ENCODE data around the gene PRCD. TPM values are rescaled to one million over a fixed set of nuclear protein-coding genes. Genes with fewer than 3 reads are reported as not detected.

Gene PRCD
- total and polyA plus RNA-seq, 2 donors from 2014 or later, result 2.2 TPM; not detected in 1

DNA sequence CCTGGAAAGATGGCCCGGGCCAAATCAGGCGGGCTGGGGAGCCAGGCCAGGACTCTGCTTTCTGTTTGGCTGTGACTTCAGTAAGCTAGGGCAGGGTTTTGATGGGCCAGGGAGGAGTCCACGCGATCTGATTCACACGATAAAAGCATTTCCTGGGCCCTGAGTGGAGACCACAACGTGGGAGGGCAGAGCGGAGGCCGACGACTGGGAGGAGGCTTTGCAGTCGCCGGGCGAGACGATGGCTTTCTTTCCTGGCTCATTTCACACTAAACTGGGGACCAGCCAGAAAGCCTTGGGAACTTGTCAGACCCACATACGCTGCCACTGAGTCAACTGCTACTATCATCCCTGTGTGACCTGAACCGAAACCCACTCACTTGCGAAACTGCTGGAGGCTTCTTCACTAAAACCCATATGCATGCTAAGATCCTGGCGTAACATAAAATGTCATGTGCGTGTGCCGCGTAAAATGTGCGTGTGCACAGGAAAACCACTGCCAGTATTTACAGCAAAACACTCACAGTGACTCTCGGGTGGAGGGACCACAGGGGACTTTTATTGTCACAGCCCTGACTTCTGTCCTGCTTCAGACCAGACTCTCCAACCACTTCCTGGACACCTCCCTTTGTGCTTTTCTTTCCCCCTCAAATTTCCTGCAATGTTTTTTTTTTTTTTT lies 24.4 kb upstream of the PRCD start:
- intact Hi-C loops (cut with DNase I), result no loop called here
- H3K4me3 ChIP-seq (ENCODE audit: low read length in 3 of 3), result no peak overlapping the region
- FAIRE-seq, result no peak

DNA sequence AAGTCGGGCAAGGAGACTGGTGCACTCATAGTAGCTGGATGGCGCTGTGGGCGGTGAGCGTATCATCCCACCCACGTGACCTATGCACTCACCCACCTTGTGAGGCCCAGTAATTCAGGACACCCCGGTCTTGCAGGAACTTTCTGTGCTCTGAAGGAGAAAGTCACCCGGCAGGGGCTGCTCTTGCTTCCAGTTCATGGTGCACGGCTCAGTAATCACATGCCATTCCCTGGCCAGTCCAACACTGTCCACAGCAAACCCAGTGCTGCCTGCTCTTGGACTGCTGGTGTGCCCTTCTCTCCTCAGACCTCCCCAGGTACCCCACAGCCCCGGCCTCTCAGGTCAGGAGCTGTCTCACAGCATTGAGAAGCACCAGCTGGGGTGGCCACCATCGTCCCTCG lies 22.2 kb upstream of the PRCD start:
- H3K4me3 ChIP-seq (ENCODE audit: low read length in 3 of 3), result no peak overlapping the region
- intact Hi-C loops (cut with DNase I), result no loop called here

More for the DNA sequence above, 24.4 kb upstream of the PRCD start:
- peaks cover 0 to 4% (median 2%) of the 10 kb centered on the region in 3 donors for H3K4me1 ChIP-seq (ENCODE audit: control insufficient read depth in 2 of 3, insufficient read depth in 2 of 3, low read depth in 1 of 3, low read length in 3 of 3)
- H3K9ac ChIP-seq (ENCODE audit: low read length in 3 of 3), result no peak overlapping the region
- no peaks in the 10 kb centered on the region for H3K9me3 ChIP-seq (ENCODE audit: control insufficient read depth in 2 of 3, insufficient read depth in 1 of 3, low read length in 3 of 3)
- H3K36me3 ChIP-seq (ENCODE audit: control insufficient read depth in 2 of 3, insufficient read depth in 3 of 3, low read length in 3 of 3), result no peaks in the 10 kb centered on the region
- TF ChIP-seq, protein P1, sequence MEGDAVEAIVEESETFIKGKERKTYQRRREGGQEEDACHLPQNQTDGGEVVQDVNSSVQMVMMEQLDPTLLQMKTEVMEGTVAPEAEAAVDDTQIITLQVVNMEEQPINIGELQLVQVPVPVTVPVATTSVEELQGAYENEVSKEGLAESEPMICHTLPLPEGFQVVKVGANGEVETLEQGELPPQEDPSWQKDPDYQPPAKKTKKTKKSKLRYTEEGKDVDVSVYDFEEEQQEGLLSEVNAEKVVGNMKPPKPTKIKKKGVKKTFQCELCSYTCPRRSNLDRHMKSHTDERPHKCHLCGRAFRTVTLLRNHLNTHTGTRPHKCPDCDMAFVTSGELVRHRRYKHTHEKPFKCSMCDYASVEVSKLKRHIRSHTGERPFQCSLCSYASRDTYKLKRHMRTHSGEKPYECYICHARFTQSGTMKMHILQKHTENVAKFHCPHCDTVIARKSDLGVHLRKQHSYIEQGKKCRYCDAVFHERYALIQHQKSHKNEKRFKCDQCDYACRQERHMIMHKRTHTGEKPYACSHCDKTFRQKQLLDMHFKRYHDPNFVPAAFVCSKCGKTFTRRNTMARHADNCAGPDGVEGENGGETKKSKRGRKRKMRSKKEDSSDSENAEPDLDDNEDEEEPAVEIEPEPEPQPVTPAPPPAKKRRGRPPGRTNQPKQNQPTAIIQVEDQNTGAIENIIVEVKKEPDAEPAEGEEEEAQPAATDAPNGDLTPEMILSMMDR (IDR thresholded peaks at IDR 0.05; ENCODE audit: borderline replicate concordance, extremely low read depth, insufficient read depth), result no peak
- peak in 2 of 5 donors; percentile 36 to 92 for DNase-seq
- no peaks in the 10 kb centered on the region for H3K27me3 ChIP-seq (ENCODE audit: control insufficient read depth, insufficient read depth, low read length)
- H3K27ac ChIP-seq (ENCODE audit: low read depth in 2 of 2, low read length in 2 of 2), result peak overlapping the region; percentile 34 to 65

DNA sequence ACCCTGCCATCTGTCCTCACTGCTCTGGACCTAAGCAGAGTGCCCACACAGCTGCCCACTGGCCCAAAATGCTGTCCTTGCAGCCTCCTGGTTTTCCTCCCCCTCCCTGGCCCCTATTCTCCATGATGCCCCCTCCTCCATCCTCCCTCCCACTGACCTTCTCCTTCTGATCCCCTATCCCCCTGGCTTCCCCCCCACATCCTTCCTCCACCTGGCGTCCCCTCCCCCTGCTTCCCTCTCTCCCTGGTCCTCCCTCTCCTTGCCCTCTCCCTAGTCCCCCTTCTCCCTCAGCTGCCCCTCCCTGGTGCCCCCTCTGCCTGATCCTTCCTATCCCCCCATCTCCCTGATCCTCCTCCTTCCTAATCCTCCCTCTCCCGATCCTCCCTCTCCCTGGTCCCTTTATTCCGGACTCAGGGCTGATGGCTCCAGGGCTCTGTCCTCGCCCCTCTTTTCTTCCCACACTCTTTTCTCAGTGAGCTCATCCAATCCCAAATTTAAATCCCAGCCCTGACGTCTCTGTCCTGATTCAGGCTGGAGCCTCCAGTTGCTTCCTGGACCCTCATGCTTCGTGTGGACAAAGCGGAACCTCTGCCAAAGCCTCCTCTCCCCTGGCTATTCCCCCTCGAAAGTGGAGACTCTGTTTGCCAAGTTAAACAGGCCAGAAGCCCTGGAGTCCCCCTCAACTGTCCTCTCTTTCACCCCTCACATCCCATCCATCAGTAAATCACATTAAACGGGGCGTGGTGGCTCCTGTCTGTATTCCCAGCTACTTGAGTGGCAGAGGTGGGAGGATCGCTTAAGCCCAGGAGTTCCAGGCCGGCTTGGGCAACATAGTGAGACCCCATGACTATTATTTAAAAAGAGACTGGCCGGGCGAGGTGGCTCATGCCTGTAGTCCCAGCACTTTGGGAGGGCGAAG lies 20.5 kb upstream of the PRCD start:
- H3K4me3 ChIP-seq (ENCODE audit: low read length in 3 of 3), result no peak overlapping the region
- no peak overlapping the region for H3K27ac ChIP-seq (ENCODE audit: low read depth in 2 of 2, low read length in 2 of 2)
- TF ChIP-seq, protein P1 (IDR thresholded peaks at IDR 0.05; ENCODE audit: borderline replicate concordance, extremely low read depth, insufficient read depth), result no peak
- H3K4me1 ChIP-seq (ENCODE audit: control insufficient read depth in 2 of 3, insufficient read depth in 2 of 3, low read depth in 1 of 3, low read length in 3 of 3), result peaks cover 0 to 4% (median 2%) of the 10 kb centered on the region in 3 donors
- no peak overlapping the region for H3K9ac ChIP-seq (ENCODE audit: low read length in 3 of 3)
- FAIRE-seq, result no peak
- H3K36me3 ChIP-seq (ENCODE audit: control insufficient read depth in 2 of 3, insufficient read depth in 3 of 3, low read length in 3 of 3), result no peaks in the 10 kb centered on the region
- H3K9me3 ChIP-seq (ENCODE audit: control insufficient read depth in 2 of 3, insufficient read depth in 1 of 3, low read length in 3 of 3), result no peaks in the 10 kb centered on the region
- no peaks in the 10 kb centered on the region for H3K27me3 ChIP-seq (ENCODE audit: control insufficient read depth, insufficient read depth, low read length)
- DNase-seq, result peak in 3 of 5 donors; percentile 51 to 78 (median 53)
- intact Hi-C loops (cut with DNase I), result no loop called here

More for the DNA sequence above, 22.2 kb upstream of the PRCD start:
- Histone ChIP-seq H3K27ac (ENCODE audit: low read depth in 2 of 2, low read length in 2 of 2) (peak overlapping the region in 1 of 2 donors; percentile 11), H3K27me3 (ENCODE audit: control insufficient read depth, insufficient read depth, low read length) (no peaks in the 10 kb centered on the region), H3K9ac (ENCODE audit: low read length in 3 of 3) (no peak overlapping the region), H3K9me3 (ENCODE audit: control insufficient read depth in 2 of 3, insufficient read depth in 1 of 3, low read length in 3 of 3) (no peaks in the 10 kb centered on the region), H3K36me3 (ENCODE audit: control insufficient read depth in 2 of 3, insufficient read depth in 3 of 3, low read length in 3 of 3) (no peaks in the 10 kb centered on the region), H3K4me1 (ENCODE audit: control insufficient read depth in 2 of 3, insufficient read depth in 2 of 3, low read depth in 1 of 3, low read length in 3 of 3) (peaks cover 0 to 4% (median 0%) of the 10 kb centered on the region in 3 donors)
- TF ChIP-seq, protein P1 (IDR thresholded peaks at IDR 0.05; ENCODE audit: borderline replicate concordance, extremely low read depth, insufficient read depth), result no peak
- FAIRE-seq (no peak), DNase-seq (peak in 4 of 5 donors; percentile 56 to 77 (median 71))
